ENCODE measurements around the gene LIPM. TPM values are rescaled to one million over a fixed set of nuclear protein-coding genes. Genes with fewer than 3 reads are reported as not detected.

The LIPM gene
- under 1 TPM in 1 of 3 donors, not detected in 2; 0.04 TPM for polyA plus RNA-seq

DNA sequence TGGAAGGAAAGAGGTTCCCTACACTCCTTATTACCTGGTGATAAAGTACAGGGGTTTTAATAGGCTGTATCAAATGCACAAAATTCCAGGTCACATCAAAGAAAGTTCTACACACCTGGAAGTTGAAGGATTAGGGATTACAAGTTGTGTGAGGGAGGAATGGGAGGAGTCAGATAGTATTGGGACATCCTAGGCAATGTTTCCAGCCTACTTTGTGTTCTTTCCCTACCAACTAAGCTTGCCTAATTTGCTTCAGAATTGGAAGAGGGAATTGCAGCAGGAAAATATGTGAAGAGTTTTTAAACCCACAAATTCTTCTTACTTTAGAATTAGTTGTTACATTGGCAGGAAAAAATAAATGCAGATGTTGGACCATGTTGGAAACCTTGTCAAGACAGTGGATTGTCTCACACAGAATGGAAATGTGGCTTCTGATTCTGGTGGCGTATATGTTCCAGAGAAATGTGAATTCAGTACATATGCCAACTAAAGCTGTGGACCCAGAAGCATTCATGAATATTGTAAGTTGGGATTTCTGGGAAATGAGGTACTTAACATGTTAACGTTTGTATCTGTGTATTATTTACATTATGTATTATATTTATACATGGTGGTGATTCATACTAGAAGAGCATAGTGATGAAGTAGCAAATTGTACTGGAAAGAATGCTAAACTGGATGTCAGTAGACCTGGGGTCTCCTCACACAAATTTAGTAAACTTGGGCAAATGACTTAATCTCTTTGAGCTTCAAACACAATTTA, at the start of gene LIPM:
Gene LIPM (plus strand): TSS at position 208 of the 763 bp plus-strand sequence. CDS start 167 bp downstream, at position 375.
- 81 to 94% (median 82%) methylated on average over 2 of the region's 2 CpGs for WGBS, 3 donors

GRCh38 chr10:88754287-88754686, 48.2 kb upstream of the LIPM start:
- H3K27ac ChIP-seq (ENCODE audit: low read depth, low read length), result no peak overlapping the region

More for the DNA sequence above, at the start of gene LIPM:
- no peak within 1 kb of the TSS for H3K27ac ChIP-seq (ENCODE audit: low read depth, low read length)

DNA sequence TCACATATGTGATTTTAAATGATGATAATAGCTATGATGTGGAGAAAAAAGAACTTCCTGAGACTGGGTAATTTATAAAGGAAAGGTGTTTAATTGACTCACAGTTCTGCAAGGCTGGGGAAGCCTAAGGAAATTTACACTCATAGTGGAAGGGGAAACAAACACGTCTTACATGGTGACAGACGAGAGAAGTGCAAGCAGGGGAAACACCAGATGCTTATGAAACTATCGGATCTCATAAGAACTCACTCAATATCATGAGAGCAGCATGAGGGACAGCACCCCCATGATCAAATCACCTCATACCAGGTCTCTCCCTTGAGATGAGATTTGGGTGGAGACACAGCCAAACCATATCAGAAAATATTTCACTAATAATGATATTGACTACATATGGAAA, 46.8 kb upstream of the LIPM start:
- 50 to 81% (median 57%) methylated on average over 3 of the region's 3 CpGs for WGBS, 3 donors
- H3K27ac ChIP-seq (ENCODE audit: low read depth, low read length), result no peak overlapping the region

DNA sequence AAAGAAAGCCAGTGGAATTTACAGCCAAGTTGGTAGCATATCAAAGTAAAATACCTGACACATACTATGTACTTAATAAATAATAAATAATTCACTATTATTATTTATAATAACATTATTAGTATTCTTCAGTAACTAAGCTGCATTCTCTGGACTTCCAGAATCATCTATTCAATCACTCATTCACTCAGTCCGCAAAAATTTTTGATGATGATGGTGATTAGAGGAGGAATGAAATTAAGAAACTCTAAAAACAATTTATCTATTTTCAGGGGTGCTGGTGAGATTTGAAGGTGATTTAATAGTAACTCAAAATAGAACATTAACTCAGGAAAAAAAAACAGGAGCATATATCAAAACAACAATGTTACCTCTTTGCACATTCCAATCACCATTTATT, 45.9 kb upstream of the LIPM start:
- no peak overlapping the region for H3K27ac ChIP-seq (ENCODE audit: low read depth, low read length)
- WGBS, 3 donors, result 0% methylated on average over 1 of the region's 1 CpG

GRCh38 chr10:88759366-88760101, 43.0 kb upstream of the LIPM start, which contains the start of gene LIPN:
TSS of gene LIPN (plus strand) at chr10:88760020. CDS start at chr10:88761406, 1,386 bp downstream.
- H3K27ac ChIP-seq (ENCODE audit: low read depth, low read length), result no peak within 1 kb of the TSS
- 65 to 96% (median 77%) methylated on average over 7 of the region's 7 CpGs for WGBS, 3 donors

- 19 to 75% (median 54%) methylated on average over 1 of the region's 1 CpG for WGBS, 3 donors
- H3K27ac ChIP-seq (ENCODE audit: low read depth, low read length), result no peak overlapping the region
These were observed 39.6 kb upstream of the LIPM start for GRCh38 chr10:88762906-88763305.

DNA sequence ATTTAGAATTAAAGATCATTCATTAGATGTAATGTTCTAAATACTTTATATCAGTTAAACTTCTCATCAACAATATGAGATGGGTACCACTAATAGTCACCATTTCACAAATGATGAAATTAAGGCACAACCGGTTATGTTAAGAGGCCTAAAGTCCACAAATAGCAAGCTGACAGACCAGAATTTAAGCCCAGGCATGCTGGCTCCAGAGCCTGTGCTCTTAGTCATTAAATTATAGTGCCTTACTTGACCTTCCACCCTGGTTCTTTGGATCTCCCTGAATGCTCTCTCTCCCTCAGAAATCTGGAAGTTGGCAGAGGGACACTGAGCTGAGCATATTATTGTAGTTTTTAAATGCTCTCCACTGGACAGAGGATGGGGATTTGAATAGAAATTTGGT, 39.1 kb upstream of the LIPM start:
- no peak overlapping the region for H3K27ac ChIP-seq (ENCODE audit: low read depth, low read length)
- WGBS, 3 donors, result 39 to 54% (median 45%) methylated on average over 1 of the region's 1 CpG

- H3K27ac ChIP-seq (ENCODE audit: low read depth, low read length), result no peak overlapping the region
- 93 to 96% (median 93%) methylated on average over 3 of the region's 3 CpGs for WGBS, 3 donors
These were observed 38.4 kb upstream of the LIPM start for GRCh38 chr10:88764110-88764509.

DNA sequence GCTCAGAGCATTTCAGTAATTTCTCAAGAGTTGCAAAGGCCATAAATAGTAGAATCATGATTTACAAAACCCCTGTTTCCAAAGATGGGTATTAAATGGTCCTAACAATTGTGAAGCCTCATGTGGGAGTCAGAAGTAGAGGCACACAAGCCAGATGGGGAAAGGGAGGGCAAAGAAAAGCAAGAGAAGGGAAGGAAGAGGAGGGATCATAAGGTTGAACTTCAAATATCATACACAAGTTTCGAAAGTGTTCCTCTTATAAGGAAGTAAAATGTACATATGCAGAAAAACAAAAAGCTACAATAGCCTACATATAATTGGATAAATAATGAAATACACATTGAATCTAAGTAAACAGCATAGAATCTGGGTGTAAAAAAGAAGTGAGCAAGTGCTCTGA, 36.7 kb upstream of the LIPM start:
- no peak overlapping the region for H3K27ac ChIP-seq (ENCODE audit: low read depth, low read length)
- WGBS, 3 donors, result 55 to 90% (median 56%) methylated on average over 1 of the region's 1 CpG

DNA sequence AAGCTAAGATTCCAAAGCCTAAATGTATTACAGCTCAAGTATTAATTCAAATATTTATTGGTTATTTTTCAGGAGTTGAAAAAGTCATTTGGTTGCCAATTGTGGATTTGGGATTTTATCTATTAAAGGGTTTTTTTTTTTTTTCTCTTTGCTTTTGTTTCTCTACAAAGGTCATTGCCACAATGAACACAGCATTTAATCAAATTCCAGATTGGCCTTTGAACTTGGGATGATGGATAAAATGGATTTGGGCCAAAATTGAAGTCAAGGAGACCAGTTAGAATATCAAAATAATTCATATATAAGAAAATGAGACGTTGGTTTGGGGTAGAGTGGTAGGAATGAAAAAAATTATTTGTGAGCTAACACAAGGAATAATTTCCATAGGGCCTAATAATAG, 33.1 kb upstream of the LIPM start:
- 55 to 68% (median 67%) methylated on average over 1 of the region's 1 CpG for WGBS, 3 donors
- H3K27ac ChIP-seq (ENCODE audit: low read depth, low read length), result no peak overlapping the region

DNA sequence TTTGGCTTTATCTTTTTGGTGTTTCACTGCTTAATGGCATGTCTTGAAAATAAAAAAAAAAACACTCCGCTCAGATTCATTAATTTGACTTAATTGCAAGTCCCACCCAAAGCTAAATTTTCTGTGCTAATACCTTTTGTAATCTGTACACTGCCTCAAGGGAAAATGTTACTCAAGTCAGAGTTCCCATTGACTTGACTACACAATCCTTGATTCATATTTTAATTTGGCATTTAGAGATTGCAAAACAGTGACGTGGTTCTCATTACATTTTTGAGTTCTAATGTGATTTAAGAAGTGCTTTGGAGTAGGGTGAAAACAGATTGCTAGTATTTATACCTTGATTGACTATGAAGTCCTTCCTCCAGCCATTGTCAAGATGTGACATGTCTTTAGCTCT, 21.3 kb upstream of the LIPM start:
- no peak overlapping the region for H3K27ac ChIP-seq (ENCODE audit: low read depth, low read length)
- 60 to 82% (median 61%) methylated on average over 2 of the region's 2 CpGs for WGBS, 3 donors

- WGBS, 3 donors, result 79 to 95% (median 94%) methylated on average over 3 of the region's 3 CpGs
- H3K27ac ChIP-seq (ENCODE audit: low read depth, low read length), result no peak overlapping the region
These were observed 20.3 kb upstream of the LIPM start for GRCh38 chr10:88782222-88782621.

DNA sequence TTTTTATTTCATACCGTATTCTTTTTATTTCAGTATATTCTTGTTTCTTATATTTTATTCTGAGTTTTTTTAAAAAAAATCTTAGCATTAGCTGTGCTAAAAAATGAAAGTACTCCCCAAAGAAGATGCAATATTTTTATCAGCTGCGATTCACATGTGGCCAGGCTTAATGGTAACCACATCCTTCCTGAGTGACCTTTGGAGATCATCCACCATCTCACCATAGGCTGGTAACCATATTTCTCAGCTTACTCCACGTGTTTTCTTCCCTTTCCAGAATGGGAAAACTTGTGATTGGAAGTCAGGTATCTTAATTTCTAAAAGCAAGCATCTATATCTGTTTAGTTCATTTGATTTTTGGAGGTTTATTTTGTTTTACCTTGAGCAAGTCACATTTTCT, 18.8 kb upstream of the LIPM start:
- no peak overlapping the region for H3K27ac ChIP-seq (ENCODE audit: low read depth, low read length)
- WGBS, 3 donors, result 58 to 70% (median 59%) methylated on average over 3 of the region's 3 CpGs

GRCh38 chr10:88786032-88786770, 16.3 kb upstream of the LIPM start:
- H3K27ac ChIP-seq (ENCODE audit: low read depth, low read length), result no peak overlapping the region
- WGBS, 3 donors, result 89 to 93% (median 92%) methylated on average over 10 of the region's 10 CpGs

GRCh38 chr10:88787463-88787862, 15.1 kb upstream of the LIPM start:
- WGBS, 3 donors, result 88 to 92% (median 88%) methylated on average over 5 of the region's 5 CpGs
- no peak overlapping the region for H3K27ac ChIP-seq (ENCODE audit: low read depth, low read length)

DNA sequence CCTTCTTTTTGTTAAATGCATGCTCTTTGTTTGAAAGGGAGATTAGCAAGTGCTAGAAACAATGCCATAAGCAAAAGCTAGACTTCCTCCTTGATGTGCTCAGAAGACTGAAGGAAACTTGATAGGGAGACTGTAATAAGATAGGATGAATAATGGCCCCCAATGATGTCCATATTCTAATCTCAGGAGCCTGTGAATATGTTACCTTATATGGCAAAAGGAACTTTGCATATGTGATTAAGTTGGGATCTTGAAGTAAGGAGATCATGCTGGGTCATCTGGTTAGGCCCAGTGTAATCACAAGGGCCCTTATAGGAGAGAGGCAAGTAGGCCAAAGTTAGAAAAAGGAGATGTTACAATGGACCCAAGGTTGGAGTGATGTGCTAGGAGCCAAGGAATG, 13.6 kb upstream of the LIPM start:
- H3K27ac ChIP-seq (ENCODE audit: low read depth, low read length), result no peak overlapping the region

- WGBS, 3 donors, result 51 to 53% (median 52%) methylated on average over 2 of the region's 2 CpGs
- no peak overlapping the region for H3K27ac ChIP-seq (ENCODE audit: low read depth, low read length)
These were observed 10.6 kb upstream of the LIPM start for GRCh38 chr10:88791924-88792323.

DNA sequence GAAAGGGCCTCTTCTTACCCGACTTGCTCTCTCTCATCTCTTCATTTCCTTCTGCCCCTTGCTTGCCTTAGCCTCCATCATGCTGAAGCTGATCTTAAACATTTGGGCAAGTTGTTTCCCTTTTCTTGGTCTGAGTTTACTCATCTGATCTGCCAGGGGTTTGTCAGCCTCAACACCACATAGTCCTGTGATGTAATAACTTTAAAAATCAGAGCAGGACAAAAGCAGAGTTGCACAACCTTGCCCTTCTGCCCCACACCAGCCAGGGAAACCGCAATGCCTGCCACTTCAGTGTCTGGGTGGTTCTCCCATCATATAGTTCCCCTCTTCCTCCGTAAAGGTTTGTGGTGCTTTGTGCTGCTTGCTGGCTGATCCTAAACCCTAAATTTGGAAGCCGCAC, 9.9 kb upstream of the LIPM start:
- 60 to 88% (median 72%) methylated on average over 4 of the region's 4 CpGs for WGBS, 3 donors
- no peak overlapping the region for H3K27ac ChIP-seq (ENCODE audit: low read depth, low read length)

- H3K27ac ChIP-seq (ENCODE audit: low read depth, low read length), result no peak overlapping the region
- 54 to 72% (median 63%) methylated on average over 2 of the region's 2 CpGs for WGBS, 3 donors
These were observed 8.7 kb upstream of the LIPM start for GRCh38 chr10:88793712-88794299.

All from adipose tissue (tissue), 3 donors.